ENCODE results near the gene APOM. TPM values are rescaled to one million over a fixed set of nuclear protein-coding genes. Genes with fewer than 3 reads are reported as not detected.

The APOM gene
- total and polyA plus RNA-seq, 4 donors, result 89.8 to 587 (median 173) TPM

DNA sequence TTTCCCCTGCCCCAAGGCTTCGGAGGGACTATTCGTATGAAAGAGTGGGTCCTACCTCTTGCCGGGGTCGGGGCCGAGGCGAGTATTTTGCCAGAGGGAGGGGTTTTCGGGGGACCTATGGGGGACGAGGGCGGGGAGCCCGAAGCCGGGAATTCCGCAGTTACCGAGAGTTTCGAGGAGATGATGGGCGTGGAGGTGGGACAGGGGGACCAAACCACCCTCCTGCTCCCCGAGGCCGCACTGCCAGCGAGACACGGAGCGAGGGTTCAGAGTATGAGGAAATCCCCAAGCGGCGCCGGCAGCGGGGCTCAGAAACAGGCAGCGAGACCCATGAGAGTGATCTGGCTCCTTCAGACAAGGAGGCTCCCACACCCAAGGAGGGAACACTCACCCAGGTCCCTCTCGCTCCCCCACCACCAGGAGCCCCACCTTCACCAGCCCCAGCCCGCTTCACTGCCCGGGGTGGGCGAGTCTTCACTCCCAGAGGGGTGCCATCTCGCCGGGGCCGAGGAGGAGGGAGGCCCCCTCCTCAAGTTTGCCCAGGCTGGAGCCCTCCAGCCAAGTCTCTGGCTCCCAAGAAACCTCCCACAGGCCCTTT is 23.9 kb upstream of the APOM start:
- no peaks in the 10 kb centered on the region for H3K27me3 ChIP-seq (ENCODE audit: control insufficient read depth in 4 of 4, insufficient read depth in 4 of 4, low read length in 3 of 4)
- no peak overlapping the region for H3K27ac ChIP-seq (ENCODE audit: low read depth in 1 of 2, low read length in 2 of 2)
- no peak overlapping the region for H3K4me3 ChIP-seq (ENCODE audit: low read depth in 1 of 3, low read length in 3 of 3)
- 95% methylated on average over 32 of the region's 32 CpGs for WGBS
- H3K9ac ChIP-seq (ENCODE audit: low read depth in 1 of 2, low read length in 2 of 2), result no peak overlapping the region
- TF ChIP-seq, protein P1, sequence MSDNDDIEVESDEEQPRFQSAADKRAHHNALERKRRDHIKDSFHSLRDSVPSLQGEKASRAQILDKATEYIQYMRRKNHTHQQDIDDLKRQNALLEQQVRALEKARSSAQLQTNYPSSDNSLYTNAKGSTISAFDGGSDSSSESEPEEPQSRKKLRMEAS (IDR thresholded peaks at IDR 0.05), result no peak
- no peak for TF ChIP-seq HNF4A (conservative IDR thresholded peaks at IDR 0.05)
- no peak for TF ChIP-seq RXRA (IDR thresholded peaks at IDR 0.05)
- TF ChIP-seq SP1 (IDR thresholded peaks at IDR 0.05), result no peak
- TF ChIP-seq RAD21 (IDR thresholded peaks at IDR 0.05), result no peak
- no peak for TF ChIP-seq JUND (IDR thresholded peaks at IDR 0.05)
- no peak for TF ChIP-seq FOXA2 (IDR thresholded peaks at IDR 0.05)
- TF ChIP-seq, protein P2, sequence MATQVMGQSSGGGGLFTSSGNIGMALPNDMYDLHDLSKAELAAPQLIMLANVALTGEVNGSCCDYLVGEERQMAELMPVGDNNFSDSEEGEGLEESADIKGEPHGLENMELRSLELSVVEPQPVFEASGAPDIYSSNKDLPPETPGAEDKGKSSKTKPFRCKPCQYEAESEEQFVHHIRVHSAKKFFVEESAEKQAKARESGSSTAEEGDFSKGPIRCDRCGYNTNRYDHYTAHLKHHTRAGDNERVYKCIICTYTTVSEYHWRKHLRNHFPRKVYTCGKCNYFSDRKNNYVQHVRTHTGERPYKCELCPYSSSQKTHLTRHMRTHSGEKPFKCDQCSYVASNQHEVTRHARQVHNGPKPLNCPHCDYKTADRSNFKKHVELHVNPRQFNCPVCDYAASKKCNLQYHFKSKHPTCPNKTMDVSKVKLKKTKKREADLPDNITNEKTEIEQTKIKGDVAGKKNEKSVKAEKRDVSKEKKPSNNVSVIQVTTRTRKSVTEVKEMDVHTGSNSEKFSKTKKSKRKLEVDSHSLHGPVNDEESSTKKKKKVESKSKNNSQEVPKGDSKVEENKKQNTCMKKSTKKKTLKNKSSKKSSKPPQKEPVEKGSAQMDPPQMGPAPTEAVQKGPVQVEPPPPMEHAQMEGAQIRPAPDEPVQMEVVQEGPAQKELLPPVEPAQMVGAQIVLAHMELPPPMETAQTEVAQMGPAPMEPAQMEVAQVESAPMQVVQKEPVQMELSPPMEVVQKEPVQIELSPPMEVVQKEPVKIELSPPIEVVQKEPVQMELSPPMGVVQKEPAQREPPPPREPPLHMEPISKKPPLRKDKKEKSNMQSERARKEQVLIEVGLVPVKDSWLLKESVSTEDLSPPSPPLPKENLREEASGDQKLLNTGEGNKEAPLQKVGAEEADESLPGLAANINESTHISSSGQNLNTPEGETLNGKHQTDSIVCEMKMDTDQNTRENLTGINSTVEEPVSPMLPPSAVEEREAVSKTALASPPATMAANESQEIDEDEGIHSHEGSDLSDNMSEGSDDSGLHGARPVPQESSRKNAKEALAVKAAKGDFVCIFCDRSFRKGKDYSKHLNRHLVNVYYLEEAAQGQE (IDR thresholded peaks at IDR 0.05), result no peak
- TF ChIP-seq HNF4G (IDR thresholded peaks at IDR 0.05), result no peak
- TF ChIP-seq, protein P3, sequence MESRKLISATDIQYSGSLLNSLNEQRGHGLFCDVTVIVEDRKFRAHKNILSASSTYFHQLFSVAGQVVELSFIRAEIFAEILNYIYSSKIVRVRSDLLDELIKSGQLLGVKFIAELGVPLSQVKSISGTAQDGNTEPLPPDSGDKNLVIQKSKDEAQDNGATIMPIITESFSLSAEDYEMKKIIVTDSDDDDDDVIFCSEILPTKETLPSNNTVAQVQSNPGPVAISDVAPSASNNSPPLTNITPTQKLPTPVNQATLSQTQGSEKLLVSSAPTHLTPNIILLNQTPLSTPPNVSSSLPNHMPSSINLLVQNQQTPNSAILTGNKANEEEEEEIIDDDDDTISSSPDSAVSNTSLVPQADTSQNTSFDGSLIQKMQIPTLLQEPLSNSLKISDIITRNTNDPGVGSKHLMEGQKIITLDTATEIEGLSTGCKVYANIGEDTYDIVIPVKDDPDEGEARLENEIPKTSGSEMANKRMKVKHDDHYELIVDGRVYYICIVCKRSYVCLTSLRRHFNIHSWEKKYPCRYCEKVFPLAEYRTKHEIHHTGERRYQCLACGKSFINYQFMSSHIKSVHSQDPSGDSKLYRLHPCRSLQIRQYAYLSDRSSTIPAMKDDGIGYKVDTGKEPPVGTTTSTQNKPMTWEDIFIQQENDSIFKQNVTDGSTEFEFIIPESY (IDR thresholded peaks at IDR 0.05), result no peak
- no peak for TF ChIP-seq FOXA1 (IDR thresholded peaks at IDR 0.05)
- TF ChIP-seq, protein P4, sequence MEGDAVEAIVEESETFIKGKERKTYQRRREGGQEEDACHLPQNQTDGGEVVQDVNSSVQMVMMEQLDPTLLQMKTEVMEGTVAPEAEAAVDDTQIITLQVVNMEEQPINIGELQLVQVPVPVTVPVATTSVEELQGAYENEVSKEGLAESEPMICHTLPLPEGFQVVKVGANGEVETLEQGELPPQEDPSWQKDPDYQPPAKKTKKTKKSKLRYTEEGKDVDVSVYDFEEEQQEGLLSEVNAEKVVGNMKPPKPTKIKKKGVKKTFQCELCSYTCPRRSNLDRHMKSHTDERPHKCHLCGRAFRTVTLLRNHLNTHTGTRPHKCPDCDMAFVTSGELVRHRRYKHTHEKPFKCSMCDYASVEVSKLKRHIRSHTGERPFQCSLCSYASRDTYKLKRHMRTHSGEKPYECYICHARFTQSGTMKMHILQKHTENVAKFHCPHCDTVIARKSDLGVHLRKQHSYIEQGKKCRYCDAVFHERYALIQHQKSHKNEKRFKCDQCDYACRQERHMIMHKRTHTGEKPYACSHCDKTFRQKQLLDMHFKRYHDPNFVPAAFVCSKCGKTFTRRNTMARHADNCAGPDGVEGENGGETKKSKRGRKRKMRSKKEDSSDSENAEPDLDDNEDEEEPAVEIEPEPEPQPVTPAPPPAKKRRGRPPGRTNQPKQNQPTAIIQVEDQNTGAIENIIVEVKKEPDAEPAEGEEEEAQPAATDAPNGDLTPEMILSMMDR (IDR thresholded peaks at IDR 0.05; ENCODE audit: low read depth, low read length, missing input control), result no peak
- no peak for TF ChIP-seq TAF1 (conservative IDR thresholded peaks at IDR 0.05)
- H3K4me1 ChIP-seq (ENCODE audit: control insufficient read depth in 4 of 4, insufficient read depth in 4 of 4, low read length in 3 of 4), result peaks cover 2 to 23% (median 17%) of the 10 kb centered on the region in 4 donors
- H3K36me3 ChIP-seq (ENCODE audit: control insufficient read depth in 4 of 4, insufficient read depth in 3 of 4, low read depth in 1 of 4, low read length in 3 of 4), result peaks cover 50 to 89% (median 64%) of the 10 kb centered on the region in 4 donors
- no peak for DNase-seq (ENCODE audit: low spot score)
- H3K9me3 ChIP-seq (ENCODE audit: control insufficient read depth in 4 of 4, low read length in 3 of 4), result no peaks in the 10 kb centered on the region

DNA sequence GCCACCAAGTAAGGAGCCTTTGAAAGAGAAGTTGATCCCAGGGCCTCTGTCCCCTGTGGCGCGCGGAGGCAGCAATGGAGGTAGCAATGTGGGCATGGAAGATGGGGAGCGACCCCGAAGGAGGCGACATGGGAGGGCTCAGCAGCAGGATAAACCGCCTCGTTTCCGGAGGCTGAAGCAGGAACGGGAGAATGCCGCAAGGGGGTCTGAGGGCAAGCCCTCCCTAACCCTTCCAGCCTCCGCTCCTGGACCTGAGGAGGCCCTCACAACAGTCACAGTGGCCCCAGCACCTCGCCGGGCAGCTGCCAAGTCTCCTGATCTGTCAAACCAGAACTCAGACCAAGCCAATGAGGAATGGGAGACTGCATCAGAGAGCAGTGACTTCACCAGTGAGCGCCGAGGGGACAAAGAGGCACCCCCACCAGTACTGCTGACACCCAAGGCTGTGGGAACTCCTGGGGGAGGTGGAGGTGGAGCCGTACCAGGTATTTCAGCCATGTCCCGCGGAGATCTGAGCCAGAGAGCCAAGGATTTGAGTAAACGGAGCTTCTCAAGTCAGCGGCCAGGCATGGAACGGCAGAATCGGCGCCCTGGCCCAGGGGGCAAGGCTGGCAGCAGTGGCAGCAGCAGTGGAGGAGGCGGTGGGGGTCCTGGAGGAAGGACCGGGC is 23.3 kb upstream of the APOM start:
- no peak overlapping the region for H3K4me3 ChIP-seq (ENCODE audit: low read depth in 1 of 3, low read length in 3 of 3)
- H3K9ac ChIP-seq (ENCODE audit: low read depth in 1 of 2, low read length in 2 of 2), result no peak overlapping the region
- no peak overlapping the region for H3K27ac ChIP-seq (ENCODE audit: low read depth in 1 of 2, low read length in 2 of 2)
- H3K36me3 ChIP-seq (ENCODE audit: control insufficient read depth in 4 of 4, insufficient read depth in 3 of 4, low read depth in 1 of 4, low read length in 3 of 4), result peaks cover 47 to 88% (median 60%) of the 10 kb centered on the region in 4 donors
- H3K9me3 ChIP-seq (ENCODE audit: control insufficient read depth in 4 of 4, low read length in 3 of 4), result no peaks in the 10 kb centered on the region
- WGBS, result 95% methylated on average over 26 of the region's 26 CpGs
- no peak for DNase-seq (ENCODE audit: low spot score)
- no peak for TF ChIP-seq EGR1 (IDR thresholded peaks at IDR 0.05; ENCODE audit: low read depth in 2 of 2)
- no peak for TF ChIP-seq HNF4G (IDR thresholded peaks at IDR 0.05)
- no peak for TF ChIP-seq FOXA2 (IDR thresholded peaks at IDR 0.05)
- TF ChIP-seq, protein P4 (IDR thresholded peaks at IDR 0.05; ENCODE audit: low read depth, low read length, missing input control), result no peak
- no peak for TF ChIP-seq JUND (IDR thresholded peaks at IDR 0.05)
- TF ChIP-seq, protein P3 (IDR thresholded peaks at IDR 0.05), result no peak
- no peak for TF ChIP-seq TAF1 (conservative IDR thresholded peaks at IDR 0.05)
- TF ChIP-seq, protein P5, sequence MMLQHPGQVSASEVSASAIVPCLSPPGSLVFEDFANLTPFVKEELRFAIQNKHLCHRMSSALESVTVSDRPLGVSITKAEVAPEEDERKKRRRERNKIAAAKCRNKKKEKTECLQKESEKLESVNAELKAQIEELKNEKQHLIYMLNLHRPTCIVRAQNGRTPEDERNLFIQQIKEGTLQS (IDR thresholded peaks at IDR 0.05), result no peak
- no peaks in the 10 kb centered on the region for H3K27me3 ChIP-seq (ENCODE audit: control insufficient read depth in 4 of 4, insufficient read depth in 4 of 4, low read length in 3 of 4)
- H3K4me1 ChIP-seq (ENCODE audit: control insufficient read depth in 4 of 4, insufficient read depth in 4 of 4, low read length in 3 of 4), result peaks cover 2 to 23% (median 17%) of the 10 kb centered on the region in 4 donors

Measured in liver (tissue), 9 donors.